Ovary (tissue), 9 donors: ENCODE results near the gene KCNJ9. TPM values are rescaled to one million over a fixed set of nuclear protein-coding genes. Genes with fewer than 3 reads are reported as not detected.

Source experiments
- DNase-seq, 5 donors: peaks; one replicate each; pipeline ENCODE4 v3.0.0-alpha.2; 2019 to 2020
- H3K27ac ChIP-seq, 2 donors: fragments of 200-600 bp; one replicate each; pipeline versions ENCODE4 v1.5.1 to v1.8.0; 2019 to 2022
- H3K27me3 ChIP-seq: fragments of 200-600 bp; one replicate; pipeline ENCODE4 v1.8.0; 2022
- H3K36me3 ChIP-seq: fragments of 200-600 bp; sonication (generic); one replicate; pipeline ENCODE4 v1.5.1; 2019
- H3K4me1 ChIP-seq: one replicate; pipeline ENCODE4 v1.8.1; 2013; ENCODE audit warnings: mild to moderate bottlenecking, moderate library complexity; ENCODE audit not compliant: insufficient read depth
- H3K4me3 ChIP-seq: fragments of 200-600 bp; sonication (generic); one replicate; pipeline ENCODE4 v1.5.1; 2017
- H3K9me3 ChIP-seq, 2 donors: fragments of 200-600 bp in 1 of 2; sonication (generic) in 1 of 2; one replicate each; pipeline versions ENCODE4 v1.5.1 to v1.8.1; 2013 to 2019; ENCODE audit warnings: mild to moderate bottlenecking in 1 of 2, moderate library complexity in 1 of 2
- CTCF ChIP-seq, 3 donors: fragments of 450-650 bp in 2 of 3; fragments of 200-600 bp in 1 of 3; IDR thresholded peaks; one replicate each; pipeline versions ENCODE4 v1.5.1 to v1.8.0; 2016 to 2022; ENCODE audit warnings: antibody characterized with exemption in 3 of 3, mild to moderate bottlenecking in 1 of 3
- EP300 ChIP-seq: sonication (generic); formaldehyde crosslinking; IDR thresholded peaks from one replicate; pipeline ENCODE4 v1.6.1; 2017; ENCODE audit warnings: antibody characterized with exemption
- POLR2A ChIP-seq: fragments of 450-650 bp; IDR thresholded peaks from one replicate; pipeline ENCODE4 v1.6.1; 2017; ENCODE audit warnings: antibody characterized with exemption, mild to moderate bottlenecking, moderate library complexity
- WGBS, 3 donors: extraction: QIAGEN DNeasy Blood & Tissue Kit in 1 of 3; methylation state at CpG; one replicate each; pipeline versions ENCODE4 v1.1.5 to v1.1.7; 2013 to 2017; 5-methylcytosine and 5-hydroxymethylcytosine counted together
- intact Hi-C, 4 donors: fragments of 100-400 bp; cut with DNase I; formaldehyde crosslinking; loops; one replicate each; pipeline versions ENCODE4 v1.11.0 to v1.15.1; 2022 to 2023
- polyA plus RNA-seq, 2 donors: library from polyadenylated mRNA; stranded (reverse); fragments of 200-250 nt in 1 of 2; fragments of 350-450 nt in 1 of 2; fragmentation: Illumina TruSeq in 1 of 2; extraction: RNeasy Lipid Tissue Mini Kit (QIAGEN cat#74804) in 1 of 2; gene quantifications; one replicate each; pipeline ENCODE4 v1.2.3, GENCODE V29; 2013 to 2014
- total RNA-seq, 7 donors: library from RNA; depleted of rRNA in 2 of 7; stranded (reverse); fragments of >200 nt in 2 of 7; fragmentation: NEBNext Ultra II Directional in 3 of 7; extraction: Animal tissue kit (Norgen Biotek cat#: 25700) in 3 of 7; gene quantifications; one replicate each; pipeline versions ENCODE4 v1.1.0 to v1.2.4, GENCODE V29; 2016 to 2023
- donor health status: DM: no; HTN: no; CAD: no; lungs with moderate emphysema.
- donor health status: DM: no; HTN: no; CAD: no.
- donor health status: Bipolar disorder and iron deficiency.
- donor health status: DM: yes; HTN: yes; CAD: no.
- donor health status: DM: no; HTN: no; CAD: no.
- donor health status: DM: yes; HTN: yes; CAD: no.

KCNJ9 gene
- total and polyA plus RNA-seq, 9 donors, result 0.01 TPM; not detected in 8

GRCh38 chr1:160079448-160079847 is 1.9 kb upstream of the KCNJ9 start:
- TF ChIP-seq CTCF (IDR thresholded peaks at IDR 0.05) (no peak), EP300 (no peak), POLR2A (no peak)
- no peaks in the 10 kb centered on the region for H3K27me3 ChIP-seq
- WGBS, 3 donors, result 55 to 73% (median 70%) methylated on average over 4 of the region's 4 CpGs
- no peaks in the 10 kb centered on the region for H3K9me3 ChIP-seq
- no peak overlapping the region for H3K4me3 ChIP-seq
- no peaks in the 10 kb centered on the region for H3K36me3 ChIP-seq
- H3K4me1 ChIP-seq, result peaks cover 4% of the 10 kb centered on the region
- intact Hi-C loops, result no loop called here
- H3K27ac ChIP-seq, result no peak overlapping the region
- DNase-seq, result no peak

GRCh38 chr1:160080381-160081100 is 797 bp upstream of the KCNJ9 start:
- TF ChIP-seq CTCF (IDR thresholded peaks at IDR 0.05) (no peak), POLR2A (no peak), EP300 (no peak)
- Histone ChIP-seq H3K36me3 (no peaks in the 10 kb centered on the region), H3K4me1 (peaks cover 4% of the 10 kb centered on the region), H3K9me3 (no peaks in the 10 kb centered on the region), H3K27me3 (no peaks in the 10 kb centered on the region), H3K4me3 (no peak overlapping the region), H3K27ac (no peak overlapping the region)
- DNase-seq, result no peak
- 45 to 59% (median 48%) methylated on average over 6 of the region's 6 CpGs for WGBS, 3 donors
- intact Hi-C loops, result no loop called here

GRCh38 chr1:160082487-160082886 is 1.1 kb downstream of the KCNJ9 start:
- intact Hi-C loops, result no loop called here

GRCh38 chr1:160082926-160083325 is 1.6 kb downstream of the KCNJ9 start:
- Histone ChIP-seq H3K4me3 (no peak overlapping the region), H3K27ac (no peak overlapping the region), H3K27me3 (no peaks in the 10 kb centered on the region), H3K36me3 (no peaks in the 10 kb centered on the region), H3K9me3 (no peaks in the 10 kb centered on the region), H3K4me1 (peaks cover 4% of the 10 kb centered on the region)
- no peak for DNase-seq
- WGBS, 3 donors, result 62 to 70% (median 66%) methylated on average over 3 of the region's 3 CpGs
- intact Hi-C loops, result no loop called here
- no peak for TF ChIP-seq EP300
- TF ChIP-seq POLR2A, result no peak
- no peak for TF ChIP-seq CTCF (IDR thresholded peaks at IDR 0.05)

More at GRCh38 chr1:160082487-160082886, 1.1 kb downstream of the KCNJ9 start:
- Histone ChIP-seq H3K27me3 (no peaks in the 10 kb centered on the region), H3K4me3 (no peak overlapping the region), H3K27ac (no peak overlapping the region), H3K36me3 (no peaks in the 10 kb centered on the region), H3K9me3 (no peaks in the 10 kb centered on the region), H3K4me1 (peaks cover 4% of the 10 kb centered on the region)
- DNase-seq, result no peak
- WGBS, 3 donors, result 26 to 48% (median 27%) methylated on average over 2 of the region's 2 CpGs
- TF ChIP-seq EP300 (no peak), CTCF (IDR thresholded peaks at IDR 0.05) (no peak), POLR2A (no peak)
